Natural killer cell (primary cell): ENCODE results near the gene TMEM218. TPM values are rescaled to one million over a fixed set of nuclear protein-coding genes. Genes with fewer than 3 reads are reported as not detected.

Experiments used
- ATAC-seq, 3 donors: fragments of 150-1000 bp in 2 of 3; fragments of 200-7000 bp in 1 of 3; cut with Tn5 transposase; 1 replicate in 1 of 3; 2 replicates in 2 of 3; pipeline ENCODE4 v1.10.0; 2021; ENCODE audit warnings: mild to moderate bottlenecking in 2 of 3, moderate library complexity in 2 of 3
- DNase-seq, 2 donors: peaks; one replicate each; pipeline versions ENCODE4 v3.0.0 to v3.0.0-alpha.2; 2013 to 2021; ENCODE audit warnings: mixed read lengths in 1 of 2
- H3K27ac ChIP-seq: one replicate; pipeline ENCODE4 v1.5.1; 2013; ENCODE audit warnings: mild to moderate bottlenecking, low read length
- H3K27me3 ChIP-seq: one replicate; pipeline ENCODE4 v1.6.1; 2013; ENCODE audit warnings: low read length; ENCODE audit not compliant: control insufficient read depth, insufficient read depth
- H3K36me3 ChIP-seq: one replicate; pipeline ENCODE4 v1.6.1; 2013; ENCODE audit warnings: low read length; ENCODE audit not compliant: control insufficient read depth, insufficient read depth
- H3K4me1 ChIP-seq: one replicate; pipeline ENCODE4 v1.6.1; 2013; ENCODE audit warnings: low read length; ENCODE audit not compliant: control insufficient read depth, insufficient read depth
- H3K4me3 ChIP-seq: one replicate; pipeline ENCODE4 v1.5.1; 2013; ENCODE audit warnings: low read length
- H3K9me3 ChIP-seq: one replicate; pipeline ENCODE4 v1.6.1; 2013; ENCODE audit warnings: low read length; ENCODE audit not compliant: control insufficient read depth, insufficient read depth
- H3K27ac Mint-ChIP-seq, 2 donors: one replicate each; pipeline ENCODE4 v1.8.0; 2022; ENCODE audit warnings: mild to moderate bottlenecking in 2 of 2, mixed read lengths in 2 of 2, moderate library complexity in 1 of 2
- H3K27me3 Mint-ChIP-seq, 2 donors: one replicate each; pipeline ENCODE4 v1.8.0; 2022; ENCODE audit warnings: low read depth in 2 of 2, mixed read lengths in 2 of 2
- H3K36me3 Mint-ChIP-seq: one replicate; pipeline ENCODE4 v1.8.0; 2022; ENCODE audit warnings: mixed read lengths
- H3K4me1 Mint-ChIP-seq, 2 donors: one replicate each; pipeline ENCODE4 v1.8.0; 2022; ENCODE audit warnings: mixed read lengths in 2 of 2
- H3K4me3 Mint-ChIP-seq: one replicate; pipeline ENCODE4 v1.8.0; 2022; ENCODE audit warnings: mild to moderate bottlenecking, moderate library complexity, mixed read lengths
- H3K9me3 Mint-ChIP-seq, 2 donors: one replicate each; pipeline ENCODE4 v1.8.0; 2022; ENCODE audit warnings: mixed read lengths in 2 of 2
- WGBS: methylation state at CpG from one replicate; pipeline ENCODE4 v1.1.7; 2013; ENCODE audit warnings: missing lambda C conversion rate; ENCODE audit not compliant: insufficient coverage; 5-methylcytosine and 5-hydroxymethylcytosine counted together
- intact Hi-C: fragments of 100-400 bp; cut with micrococcal nuclease; formaldehyde crosslinking; loops from one replicate; pipeline ENCODE4 v1.14.2; 2022
- total RNA-seq, 4 donors: library from RNA; stranded (reverse); fragments of 120-200 nt in 1 of 4; gene quantifications; one replicate each; pipeline versions ENCODE4 v1.2.3 to v1.2.4, GENCODE V29; 2013 to 2022
- TF ChIP-seq, protein P1 (sequence below): fragments of 200-600 bp; IDR thresholded peaks from one replicate; pipeline ENCODE4 v1.8.0; 2022; ENCODE audit warnings: antibody characterized with exemption

The TMEM218 gene
- total RNA-seq, 3 donors from 2014 or later (not counting 1 experiment from before 2014, with no cell fraction given), result 10.0 to 14.2 (median 12.1) TPM

DNA sequence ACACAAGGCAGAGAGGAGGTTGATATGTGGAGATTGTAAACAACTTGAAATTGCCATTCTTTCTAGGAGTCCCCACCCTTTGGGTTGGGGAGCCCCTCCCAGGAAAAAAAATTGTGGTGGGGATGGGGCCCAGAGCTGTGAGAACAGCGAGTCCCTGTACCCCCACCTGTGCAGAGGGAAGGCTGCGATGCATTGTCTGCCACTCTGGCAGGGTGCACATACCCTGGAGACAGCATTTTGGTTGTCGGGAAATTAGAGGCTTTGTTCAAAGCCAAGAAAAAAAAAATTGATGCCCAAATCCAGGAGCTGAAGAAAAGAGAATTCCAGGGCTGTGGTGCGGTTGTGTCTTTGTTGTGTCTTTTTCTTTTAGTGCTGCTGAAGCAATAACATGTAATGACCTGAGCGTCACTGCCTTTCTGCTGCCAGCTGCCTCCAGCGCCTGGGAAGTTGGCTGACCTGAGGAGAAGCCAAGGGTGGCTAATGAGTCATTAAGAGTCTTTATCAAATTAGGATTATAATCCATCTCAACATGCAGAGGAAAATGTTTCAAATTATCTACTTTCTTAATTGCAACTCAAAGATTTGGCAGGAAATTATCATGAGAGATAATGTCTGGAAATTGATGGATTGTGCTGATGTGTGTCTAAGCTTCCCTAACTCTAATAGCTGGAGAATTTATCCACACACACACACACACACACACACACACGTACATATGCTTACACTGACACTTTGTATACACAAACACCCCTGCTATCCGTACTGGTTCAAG is 45.1 kb upstream of the TMEM218 start:
- WGBS, result 83% methylated on average over 7 of the region's 8 CpGs
- no peaks in the 10 kb centered on the region for H3K27me3 ChIP-seq
- H3K27me3 Mint-ChIP-seq, result peaks cover 52 to 55% of the 10 kb centered on the region in 2 donors

GRCh38 chr11:125155767-125156166 is 44.3 kb upstream of the TMEM218 start:
- WGBS, result 88% methylated on average over 4 of the region's 4 CpGs
- Mint-ChIP-seq H3K27ac (no peak overlapping the region), H3K4me1 (no peaks in the 10 kb centered on the region), H3K9me3 (no peaks in the 10 kb centered on the region), H3K36me3 (no peaks in the 10 kb centered on the region), H3K4me3 (no peak overlapping the region), H3K27me3 (peaks cover 50% of the 10 kb centered on the region in 2 donors)
- Histone ChIP-seq H3K27ac (no peak overlapping the region), H3K4me1 (no peaks in the 10 kb centered on the region), H3K4me3 (no peak overlapping the region), H3K36me3 (no peaks in the 10 kb centered on the region), H3K9me3 (no peaks in the 10 kb centered on the region), H3K27me3 (no peaks in the 10 kb centered on the region)
- DNase-seq (no peak), ATAC-seq (no peak)
- TF ChIP-seq, protein P1, sequence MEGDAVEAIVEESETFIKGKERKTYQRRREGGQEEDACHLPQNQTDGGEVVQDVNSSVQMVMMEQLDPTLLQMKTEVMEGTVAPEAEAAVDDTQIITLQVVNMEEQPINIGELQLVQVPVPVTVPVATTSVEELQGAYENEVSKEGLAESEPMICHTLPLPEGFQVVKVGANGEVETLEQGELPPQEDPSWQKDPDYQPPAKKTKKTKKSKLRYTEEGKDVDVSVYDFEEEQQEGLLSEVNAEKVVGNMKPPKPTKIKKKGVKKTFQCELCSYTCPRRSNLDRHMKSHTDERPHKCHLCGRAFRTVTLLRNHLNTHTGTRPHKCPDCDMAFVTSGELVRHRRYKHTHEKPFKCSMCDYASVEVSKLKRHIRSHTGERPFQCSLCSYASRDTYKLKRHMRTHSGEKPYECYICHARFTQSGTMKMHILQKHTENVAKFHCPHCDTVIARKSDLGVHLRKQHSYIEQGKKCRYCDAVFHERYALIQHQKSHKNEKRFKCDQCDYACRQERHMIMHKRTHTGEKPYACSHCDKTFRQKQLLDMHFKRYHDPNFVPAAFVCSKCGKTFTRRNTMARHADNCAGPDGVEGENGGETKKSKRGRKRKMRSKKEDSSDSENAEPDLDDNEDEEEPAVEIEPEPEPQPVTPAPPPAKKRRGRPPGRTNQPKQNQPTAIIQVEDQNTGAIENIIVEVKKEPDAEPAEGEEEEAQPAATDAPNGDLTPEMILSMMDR, result no peak
- intact Hi-C loops, result no loop called here

More for the DNA sequence above, 45.1 kb upstream of the TMEM218 start:
- Histone ChIP-seq H3K27ac (no peak overlapping the region), H3K4me1 (no peaks in the 10 kb centered on the region), H3K36me3 (no peaks in the 10 kb centered on the region), H3K9me3 (no peaks in the 10 kb centered on the region), H3K4me3 (no peak overlapping the region)
- Mint-ChIP-seq H3K9me3 (no peaks in the 10 kb centered on the region), H3K27ac (no peak overlapping the region), H3K4me1 (no peaks in the 10 kb centered on the region), H3K36me3 (no peaks in the 10 kb centered on the region), H3K4me3 (no peak overlapping the region)
- DNase-seq (no peak), ATAC-seq (no peak)
- TF ChIP-seq, protein P1, result no peak
- intact Hi-C loops, result no loop called here

GRCh38 chr11:125155100-125155444 is 43.6 kb upstream of the TMEM218 start:
- H3K27ac Mint-ChIP-seq, result no peak overlapping the region
- no peak for ATAC-seq

More at GRCh38 chr11:125155100-125155444, 43.6 kb upstream of the TMEM218 start:
- DNase-seq, result no peak
- peaks cover 43 to 47% of the 10 kb centered on the region in 2 donors for H3K27me3 Mint-ChIP-seq
- no peak overlapping the region for H3K4me3 Mint-ChIP-seq
- no peaks in the 10 kb centered on the region for H3K36me3 ChIP-seq
- no peaks in the 10 kb centered on the region for H3K4me1 ChIP-seq
- TF ChIP-seq, protein P1, result no peak
- H3K9me3 Mint-ChIP-seq, result no peaks in the 10 kb centered on the region
- H3K36me3 Mint-ChIP-seq, result no peaks in the 10 kb centered on the region
- no peaks in the 10 kb centered on the region for H3K27me3 ChIP-seq
- no peaks in the 10 kb centered on the region for H3K9me3 ChIP-seq
- no peak overlapping the region for H3K4me3 ChIP-seq
- H3K27ac ChIP-seq, result no peak overlapping the region
- 90% methylated on average over 6 of the region's 6 CpGs for WGBS
- intact Hi-C loops, result no loop called here
- no peaks in the 10 kb centered on the region for H3K4me1 Mint-ChIP-seq
